Esophagus muscularis mucosa (tissue), 4 donors: Measurements from ENCODE around the gene WDR3. TPM values are rescaled to one million over a fixed set of nuclear protein-coding genes. Genes with fewer than 3 reads are reported as not detected.

Experiments
- DNase-seq: peaks from one replicate; pipeline ENCODE4 v3.0.0-alpha.2; 2017; ENCODE audit errors: extremely low spot score
- H3K27ac ChIP-seq, 4 donors: fragments of 200-600 bp; sonication (generic); replicated peaks in 1 of 4; 1 replicate in 3 of 4; 2 replicates in 1 of 4; pipeline ENCODE4 v1.5.1; 2016 to 2019; ENCODE audit warnings: mild to moderate bottlenecking in 1 of 4
- H3K27me3 ChIP-seq, 4 donors: fragments of 200-600 bp; sonication (generic); one replicate each; pipeline versions ENCODE4 v1.5.1 to v1.6.0; 2016 to 2019
- H3K36me3 ChIP-seq, 4 donors: fragments of 200-600 bp; sonication (generic); one replicate each; pipeline ENCODE4 v1.5.1; 2016 to 2019
- H3K4me1 ChIP-seq, 4 donors: fragments of 200-600 bp; sonication (generic); one replicate each; pipeline ENCODE4 v1.5.1; 2016 to 2019
- H3K4me3 ChIP-seq, 4 donors: fragments of 200-600 bp; sonication (generic); 1 replicate in 2 of 4; 2 replicates in 2 of 4; pipeline ENCODE4 v1.5.1; 2016 to 2019; ENCODE audit warnings: mild to moderate bottlenecking in 4 of 4, moderate library complexity in 1 of 4
- H3K9me3 ChIP-seq, 4 donors: fragments of 200-600 bp; sonication (generic); 1 replicate in 3 of 4; 2 replicates in 1 of 4; pipeline ENCODE4 v1.5.1; 2016 to 2019
- EP300 ChIP-seq: sonication (generic); formaldehyde crosslinking; IDR thresholded peaks from one replicate; pipeline ENCODE4 v1.6.1; 2017; ENCODE audit warnings: antibody characterized with exemption
- POLR2A ChIP-seq: fragments of 450-650 bp; IDR thresholded peaks from one replicate; pipeline ENCODE4 v1.6.1; 2017; ENCODE audit warnings: antibody characterized with exemption, moderate library complexity, mild to moderate bottlenecking, low read depth
- POLR2AphosphoS5 ChIP-seq, 2 donors: sonication (generic); formaldehyde crosslinking; IDR thresholded peaks; one replicate each; pipeline ENCODE4 v1.6.1; 2017; ENCODE audit warnings: antibody characterized with exemption in 2 of 2
- WGBS: methylation state at CpG from one replicate; pipeline ENCODE4 v1.1.5; 2018; 5-methylcytosine and 5-hydroxymethylcytosine counted together
- intact Hi-C: fragments of 100-400 bp; cut with DNase I; formaldehyde crosslinking; loops from one replicate; pipeline ENCODE4 v1.15.1; 2023
- total RNA-seq, 4 donors: library from RNA; depleted of rRNA; stranded (reverse); fragments of >200 nt; gene quantifications; one replicate each; pipeline versions ENCODE4 v1.1.0 to v1.2.1, GENCODE V29; 2016
- TF ChIP-seq, protein P1 (sequence below), 3 experiments: fragments of 200-600 bp in 2 of 3; fragments of 450-650 bp in 1 of 3; sonication (generic) in 2 of 3; IDR thresholded peaks; one replicate each; pipeline ENCODE4 v1.5.1; 2017 to 2019; ENCODE audit warnings: antibody characterized with exemption in 3 of 3, mild to moderate bottlenecking in 2 of 3, moderate library complexity in 1 of 3

WDR3 gene
- total RNA-seq, 4 donors from 2014 or later = 6.2 to 12.4 (median 9.1) TPM

DNA sequence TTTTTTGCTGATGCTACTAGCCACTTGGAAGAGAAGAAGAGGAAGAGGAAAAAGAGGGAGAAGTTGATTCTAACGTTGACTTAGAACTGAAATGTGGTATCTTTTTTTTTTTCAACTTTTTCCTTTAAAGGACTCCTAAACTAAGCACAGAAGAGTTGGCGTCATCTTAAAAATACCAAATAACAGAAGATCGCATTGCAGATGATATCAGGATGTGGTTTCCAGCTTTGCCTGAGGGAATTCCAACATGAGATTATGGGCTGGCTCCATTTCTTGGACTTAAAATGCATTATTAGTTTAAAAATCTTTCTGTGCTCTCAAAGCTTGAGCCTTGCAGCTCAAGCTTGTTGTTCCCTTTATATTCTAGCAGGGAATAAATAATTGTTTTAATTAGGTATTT lies 29.8 kb downstream of the WDR3 start:
- no peaks in the 10 kb centered on the region for H3K27me3 ChIP-seq
- no peak overlapping the region for H3K27ac ChIP-seq
- TF ChIP-seq POLR2A (no peak), POLR2AphosphoS5 (IDR thresholded peaks at IDR 0.05) (no peak), EP300 (no peak)
- TF ChIP-seq, protein P1, sequence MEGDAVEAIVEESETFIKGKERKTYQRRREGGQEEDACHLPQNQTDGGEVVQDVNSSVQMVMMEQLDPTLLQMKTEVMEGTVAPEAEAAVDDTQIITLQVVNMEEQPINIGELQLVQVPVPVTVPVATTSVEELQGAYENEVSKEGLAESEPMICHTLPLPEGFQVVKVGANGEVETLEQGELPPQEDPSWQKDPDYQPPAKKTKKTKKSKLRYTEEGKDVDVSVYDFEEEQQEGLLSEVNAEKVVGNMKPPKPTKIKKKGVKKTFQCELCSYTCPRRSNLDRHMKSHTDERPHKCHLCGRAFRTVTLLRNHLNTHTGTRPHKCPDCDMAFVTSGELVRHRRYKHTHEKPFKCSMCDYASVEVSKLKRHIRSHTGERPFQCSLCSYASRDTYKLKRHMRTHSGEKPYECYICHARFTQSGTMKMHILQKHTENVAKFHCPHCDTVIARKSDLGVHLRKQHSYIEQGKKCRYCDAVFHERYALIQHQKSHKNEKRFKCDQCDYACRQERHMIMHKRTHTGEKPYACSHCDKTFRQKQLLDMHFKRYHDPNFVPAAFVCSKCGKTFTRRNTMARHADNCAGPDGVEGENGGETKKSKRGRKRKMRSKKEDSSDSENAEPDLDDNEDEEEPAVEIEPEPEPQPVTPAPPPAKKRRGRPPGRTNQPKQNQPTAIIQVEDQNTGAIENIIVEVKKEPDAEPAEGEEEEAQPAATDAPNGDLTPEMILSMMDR (IDR thresholded peaks at IDR 0.05) = no peak
- no peak for DNase-seq
- no peaks in the 10 kb centered on the region for H3K4me1 ChIP-seq
- H3K4me3 ChIP-seq = no peak overlapping the region
- WGBS = 82% methylated on average over 3 of the region's 3 CpGs
- no peaks in the 10 kb centered on the region for H3K9me3 ChIP-seq
- peaks cover 40 to 86% (median 56%) of the 10 kb centered on the region in 4 donors for H3K36me3 ChIP-seq
- intact Hi-C loops = no loop called here

DNA sequence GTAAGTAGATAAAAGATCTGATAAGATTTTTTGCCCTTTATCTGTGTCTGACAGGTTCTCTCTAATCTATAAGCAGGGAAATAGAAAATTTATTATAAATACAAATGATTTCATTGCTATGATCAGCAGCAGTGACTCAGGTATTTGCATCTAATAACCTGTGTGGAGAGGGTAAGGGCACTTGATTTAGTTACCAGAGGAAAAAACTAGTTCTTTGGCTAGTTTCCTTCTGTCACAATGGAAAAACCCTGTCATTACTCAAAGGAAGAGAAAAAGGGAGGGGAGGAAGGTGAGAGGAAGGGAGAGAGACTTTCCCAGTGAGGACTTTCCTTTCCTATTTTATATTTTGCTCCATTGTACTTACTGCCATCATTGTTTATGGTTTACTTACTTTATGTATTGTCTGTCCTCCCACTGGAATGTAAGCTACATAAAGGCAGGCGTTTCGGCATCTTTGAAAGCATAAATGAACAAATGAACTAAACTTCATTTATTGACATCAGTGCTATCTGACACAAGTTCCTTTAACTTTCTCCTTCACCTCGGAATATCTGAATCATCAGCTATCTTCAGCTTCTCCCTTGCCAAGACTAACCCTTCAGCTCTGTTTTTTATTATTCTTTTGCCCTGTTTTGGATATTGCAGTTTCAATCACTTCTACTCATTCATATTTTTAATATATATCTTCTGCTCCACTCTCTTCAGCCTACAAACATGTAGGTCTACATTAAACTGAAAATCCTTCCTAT lies 34.9 kb downstream of the WDR3 start:
- 83% methylated on average over 3 of the region's 3 CpGs for WGBS
- Histone ChIP-seq H3K4me1 (no peaks in the 10 kb centered on the region), H3K4me3 (no peak overlapping the region), H3K36me3 (peaks cover 6 to 37% (median 16%) of the 10 kb centered on the region in 4 donors), H3K27me3 (no peaks in the 10 kb centered on the region), H3K27ac (no peak overlapping the region), H3K9me3 (no peaks in the 10 kb centered on the region)
- TF ChIP-seq POLR2A (no peak), POLR2AphosphoS5 (IDR thresholded peaks at IDR 0.05) (no peak), EP300 (no peak)
- TF ChIP-seq, protein P1 (IDR thresholded peaks at IDR 0.05) = no peak
- no peak for DNase-seq
- intact Hi-C loops = no loop called here

DNA sequence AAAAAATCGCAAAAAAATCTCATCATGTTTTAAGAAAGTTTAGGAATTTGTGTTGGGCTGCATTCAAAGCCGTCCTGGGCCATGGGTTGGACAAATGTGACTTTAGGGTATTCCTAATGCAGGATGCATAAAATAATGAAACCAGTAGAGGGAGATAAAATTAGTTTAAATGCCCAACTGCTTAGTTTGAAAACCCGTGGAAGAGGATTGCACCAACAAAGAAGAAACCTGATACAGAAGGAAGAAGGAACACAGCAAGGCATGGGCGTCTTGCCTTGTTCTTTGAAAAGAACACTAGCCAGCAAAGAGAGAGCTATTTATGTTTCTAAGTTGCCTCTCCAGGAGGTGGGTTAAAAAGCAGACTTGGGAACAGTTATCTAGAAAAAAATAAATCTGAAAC lies 37.9 kb downstream of the WDR3 start:
- intact Hi-C loops = no loop called here
- no peak overlapping the region for H3K27ac ChIP-seq
- no peak for DNase-seq
- WGBS = 53% methylated on average over 4 of the region's 4 CpGs
- no peak overlapping the region for H3K4me3 ChIP-seq
- H3K36me3 ChIP-seq = peaks cover 0 to 10% (median 0%) of the 10 kb centered on the region in 4 donors
- TF ChIP-seq EP300 = no peak
- no peak for TF ChIP-seq POLR2AphosphoS5 (IDR thresholded peaks at IDR 0.05)
- TF ChIP-seq POLR2A = no peak
- TF ChIP-seq, protein P1 (IDR thresholded peaks at IDR 0.05) = no peak
- H3K4me1 ChIP-seq = no peaks in the 10 kb centered on the region
- no peaks in the 10 kb centered on the region for H3K9me3 ChIP-seq
- no peaks in the 10 kb centered on the region for H3K27me3 ChIP-seq

DNA sequence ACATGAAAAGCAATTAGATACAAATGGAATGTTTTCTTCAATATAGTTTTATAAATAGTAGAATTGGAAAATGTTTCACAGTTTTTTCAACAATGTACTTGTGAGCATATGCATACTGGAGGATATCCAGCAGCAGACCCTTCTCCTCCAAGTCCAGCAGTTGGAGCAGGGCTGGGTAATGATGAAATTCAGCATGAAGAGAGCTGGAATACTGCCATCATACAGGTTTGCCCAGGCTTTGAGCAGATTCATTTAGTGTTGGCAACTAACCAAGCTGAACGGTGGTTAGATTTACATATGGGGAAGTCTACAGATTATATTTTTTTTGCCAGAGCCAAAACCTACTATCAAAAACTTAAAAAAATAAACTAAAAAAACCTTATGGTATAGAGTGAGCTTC lies 38.3 kb downstream of the WDR3 start:
- no peak overlapping the region for H3K27ac ChIP-seq
- 17% methylated on average over 1 of the region's 1 CpG for WGBS
- H3K4me3 ChIP-seq = no peak overlapping the region
- no peaks in the 10 kb centered on the region for H3K27me3 ChIP-seq
- intact Hi-C loops = no loop called here
- H3K9me3 ChIP-seq = no peaks in the 10 kb centered on the region
- no peaks in the 10 kb centered on the region for H3K4me1 ChIP-seq
- TF ChIP-seq POLR2A = no peak
- TF ChIP-seq EP300 = no peak
- TF ChIP-seq POLR2AphosphoS5 (IDR thresholded peaks at IDR 0.05) = no peak
- TF ChIP-seq, protein P1 (IDR thresholded peaks at IDR 0.05) = no peak
- peaks cover 0 to 6% (median 0%) of the 10 kb centered on the region in 4 donors for H3K36me3 ChIP-seq
- no peak for DNase-seq
